Right lobe of liver (tissue), 6 donors: Measurements from ENCODE around the gene TMTC1. TPM values are rescaled to one million over a fixed set of nuclear protein-coding genes. Genes with fewer than 3 reads are reported as not detected.

ENCODE experiments used
- ATAC-seq, 4 donors: fragments of 200-7000 bp; cut with Tn5 transposase; one replicate each; pipeline ENCODE4 v1.9.1; 2020; ENCODE audit warnings: mild to moderate bottlenecking in 4 of 4, moderate library complexity in 4 of 4
- DNase-seq, 3 donors: peaks; one replicate each; pipeline ENCODE4 v3.0.0-alpha.2; 2020
- H3K27ac ChIP-seq, 3 donors: fragments of 200-600 bp; one replicate each; pipeline ENCODE4 v1.8.0; 2022
- H3K27me3 ChIP-seq, 2 donors: fragments of 200-600 bp; one replicate each; pipeline ENCODE4 v1.8.0; 2022
- H3K36me3 ChIP-seq, 4 donors: fragments of 200-600 bp; sonication (generic) in 1 of 4; one replicate each; pipeline versions ENCODE4 v1.5.1 to v1.8.0; 2017 to 2022; ENCODE audit warnings: control low read depth in 1 of 4
- H3K4me1 ChIP-seq, 4 donors: fragments of 200-600 bp; sonication (generic) in 1 of 4; one replicate each; pipeline versions ENCODE4 v1.5.1 to v1.8.0; 2017 to 2022; ENCODE audit warnings: control low read depth in 1 of 4
- H3K4me3 ChIP-seq, 3 donors: fragments of 200-600 bp; one replicate each; pipeline ENCODE4 v1.8.0; 2022
- H3K9me3 ChIP-seq, 4 donors: fragments of 200-600 bp; sonication (generic) in 1 of 4; one replicate each; pipeline versions ENCODE4 v1.5.1 to v1.8.0; 2017 to 2022; ENCODE audit warnings: control low read depth in 1 of 4
- POLR2A ChIP-seq: fragments of 450-650 bp; IDR thresholded peaks from one replicate; pipeline ENCODE4 v1.6.1; 2017; ENCODE audit warnings: antibody characterized with exemption, mild to moderate bottlenecking
- WGBS: methylation state at CpG from one replicate; pipeline ENCODE4 v1.1.6; 2018; ENCODE audit warnings: low coverage, low lambda C conversion rate; ENCODE audit not compliant: insufficient coverage; ENCODE audit errors: missing lambda C conversion rate; 5-methylcytosine and 5-hydroxymethylcytosine counted together
- intact Hi-C, 2 donors: fragments of 100-400 bp; cut with DNase I; formaldehyde crosslinking; loops; one replicate each; pipeline versions ENCODE4 v1.11.2 to v1.14.1; 2022
- total RNA-seq, 6 experiments: library from RNA; depleted of rRNA in 2 of 6; stranded (reverse); fragments of >200 nt in 2 of 6; fragmentation: NEBNext Ultra II Directional in 3 of 6; extraction: Animal tissue kit (Norgen Biotek cat#: 25700) in 3 of 6; gene quantifications; one replicate each; pipeline versions ENCODE4 v1.1.0 to v1.2.4, GENCODE V29; 2016 to 2023
- TF ChIP-seq, protein P1 (sequence below), 4 donors: fragments of 200-600 bp in 3 of 4; fragments of 450-650 bp in 1 of 4; IDR thresholded peaks; one replicate each; pipeline versions ENCODE4 v1.5.1 to v1.8.0; 2016 to 2022; ENCODE audit warnings: antibody characterized with exemption in 4 of 4, mild to moderate bottlenecking in 2 of 4
- donor health status: DM: no; HTN: yes; CAD: no.
- donor health status: DM: no; HTN: no; CAD: no.
- donor health status: DM: no; HTN: no; CAD: no.
- donor health status: DM: no; HTN: yes; CAD: no.
- donor health status: DM: no; HTN: yes; CAD: no.

The TMTC1 gene
- total RNA-seq, 6 experiments from 2014 or later, result 3.0 to 4.2 (median 3.5) TPM

DNA sequence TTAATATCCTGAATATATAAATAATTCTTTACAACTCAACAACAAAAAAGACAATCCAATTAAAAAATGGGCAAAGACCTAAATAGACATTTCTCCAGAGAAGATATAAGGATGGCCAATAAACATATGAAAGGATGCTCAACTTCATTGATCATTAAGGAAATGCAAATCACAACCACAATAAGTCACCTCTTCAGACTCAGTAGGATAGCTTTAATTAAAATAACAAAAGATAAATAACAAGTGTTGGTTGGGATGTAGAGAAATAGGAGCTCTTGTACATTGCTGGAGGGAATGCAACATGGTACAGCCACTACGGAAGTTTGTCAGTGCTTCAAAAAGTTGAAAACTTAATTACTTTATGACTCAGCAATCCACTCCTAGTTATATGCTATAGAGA, 156.5 kb downstream of the TMTC1 start:
- no peak overlapping the region for H3K4me3 ChIP-seq
- DNase-seq (no peak), ATAC-seq (no peak)
- H3K27me3 ChIP-seq, result no peaks in the 10 kb centered on the region
- no peak for TF ChIP-seq POLR2A
- 100% methylated on average over 1 of the region's 1 CpG for WGBS
- H3K36me3 ChIP-seq, result no peaks in the 10 kb centered on the region
- H3K4me1 ChIP-seq, result no peaks in the 10 kb centered on the region
- no peak overlapping the region for H3K27ac ChIP-seq
- H3K9me3 ChIP-seq, result no peaks in the 10 kb centered on the region
- intact Hi-C loops, result no loop called here

DNA sequence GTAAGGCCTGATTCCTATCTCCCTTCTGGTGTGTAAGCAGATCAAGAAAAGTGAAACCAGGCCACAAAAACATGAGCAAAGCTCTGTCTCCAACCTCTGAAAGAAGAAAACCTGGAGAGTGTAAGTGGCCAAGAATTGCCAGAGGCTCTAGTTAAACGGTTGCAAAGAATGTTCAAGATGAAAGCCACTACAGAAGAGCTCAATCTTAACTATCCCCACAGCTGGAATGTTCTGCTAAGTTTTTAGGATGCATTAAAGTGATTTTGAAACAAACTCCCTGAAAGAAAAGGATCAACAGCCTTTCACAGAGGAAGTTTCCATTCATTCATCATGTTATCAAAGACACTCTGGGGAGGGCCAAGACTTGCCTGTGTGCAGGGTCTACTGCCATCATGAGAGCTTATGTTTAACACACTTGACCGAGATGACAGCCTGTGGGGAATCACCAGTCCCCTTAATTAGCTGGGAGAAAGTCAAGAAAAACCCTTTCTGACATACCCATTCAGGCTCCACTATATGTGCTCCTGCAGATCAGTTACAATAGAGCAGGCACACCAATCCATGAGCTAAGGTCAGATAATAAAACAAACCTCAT, 158.3 kb downstream of the TMTC1 start:
- H3K4me3 ChIP-seq, result no peak overlapping the region
- H3K9me3 ChIP-seq, result no peaks in the 10 kb centered on the region
- no peaks in the 10 kb centered on the region for H3K36me3 ChIP-seq
- 31% methylated on average over 2 of the region's 2 CpGs for WGBS
- TF ChIP-seq, protein P1, sequence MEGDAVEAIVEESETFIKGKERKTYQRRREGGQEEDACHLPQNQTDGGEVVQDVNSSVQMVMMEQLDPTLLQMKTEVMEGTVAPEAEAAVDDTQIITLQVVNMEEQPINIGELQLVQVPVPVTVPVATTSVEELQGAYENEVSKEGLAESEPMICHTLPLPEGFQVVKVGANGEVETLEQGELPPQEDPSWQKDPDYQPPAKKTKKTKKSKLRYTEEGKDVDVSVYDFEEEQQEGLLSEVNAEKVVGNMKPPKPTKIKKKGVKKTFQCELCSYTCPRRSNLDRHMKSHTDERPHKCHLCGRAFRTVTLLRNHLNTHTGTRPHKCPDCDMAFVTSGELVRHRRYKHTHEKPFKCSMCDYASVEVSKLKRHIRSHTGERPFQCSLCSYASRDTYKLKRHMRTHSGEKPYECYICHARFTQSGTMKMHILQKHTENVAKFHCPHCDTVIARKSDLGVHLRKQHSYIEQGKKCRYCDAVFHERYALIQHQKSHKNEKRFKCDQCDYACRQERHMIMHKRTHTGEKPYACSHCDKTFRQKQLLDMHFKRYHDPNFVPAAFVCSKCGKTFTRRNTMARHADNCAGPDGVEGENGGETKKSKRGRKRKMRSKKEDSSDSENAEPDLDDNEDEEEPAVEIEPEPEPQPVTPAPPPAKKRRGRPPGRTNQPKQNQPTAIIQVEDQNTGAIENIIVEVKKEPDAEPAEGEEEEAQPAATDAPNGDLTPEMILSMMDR (IDR thresholded peaks at IDR 0.05), result no peak
- no peak for TF ChIP-seq POLR2A
- intact Hi-C loops, result no loop called here
- ATAC-seq (no peak), DNase-seq (no peak)
- H3K4me1 ChIP-seq, result no peaks in the 10 kb centered on the region
- H3K27ac ChIP-seq, result no peak overlapping the region
- no peaks in the 10 kb centered on the region for H3K27me3 ChIP-seq

DNA sequence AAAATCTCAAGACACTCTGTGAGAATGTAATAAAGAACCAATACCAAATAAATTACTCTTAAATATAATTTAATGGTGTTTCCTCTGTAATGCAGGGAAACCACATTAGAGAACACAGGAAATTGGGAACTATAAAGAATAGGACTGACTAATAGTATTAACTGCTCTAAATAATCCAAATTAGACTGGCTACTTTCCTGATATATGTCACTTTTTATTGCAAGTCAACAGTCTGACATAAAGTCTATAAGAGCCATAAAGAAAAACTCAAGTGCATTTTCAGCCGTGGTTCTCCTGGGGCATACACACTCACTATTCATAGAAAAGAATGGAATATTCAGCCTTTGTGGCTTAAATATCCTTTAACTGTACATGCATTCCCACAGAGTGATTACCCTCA, 161.5 kb downstream of the TMTC1 start:
- Histone ChIP-seq H3K27me3 (no peaks in the 10 kb centered on the region), H3K27ac (no peak overlapping the region), H3K4me3 (no peak overlapping the region), H3K4me1 (no peaks in the 10 kb centered on the region), H3K9me3 (no peaks in the 10 kb centered on the region), H3K36me3 (no peaks in the 10 kb centered on the region)
- TF ChIP-seq, protein P1 (IDR thresholded peaks at IDR 0.05), result no peak
- TF ChIP-seq POLR2A, result no peak
- WGBS, result 93% methylated on average over 1 of the region's 1 CpG
- DNase-seq (no peak), ATAC-seq (no peak)
- intact Hi-C loops, result no loop called here

DNA sequence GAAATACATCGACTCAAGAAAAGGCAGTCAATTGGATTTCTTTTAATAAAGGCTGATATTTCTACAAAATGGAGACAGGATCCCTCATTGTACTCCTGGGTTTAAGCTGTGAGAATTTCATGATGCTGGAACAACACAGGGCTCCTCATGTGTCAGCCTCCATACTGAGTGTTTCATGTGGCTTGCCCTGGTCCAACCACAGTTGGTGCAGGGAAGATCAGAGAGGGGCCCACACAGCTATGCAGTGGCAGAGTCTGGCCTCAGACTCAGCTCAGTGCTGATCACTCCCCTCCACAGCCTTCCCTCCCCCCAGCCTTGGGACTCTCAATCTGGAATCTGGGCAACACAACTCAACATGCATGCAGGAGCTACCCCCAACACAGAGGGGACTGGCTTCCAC, 163.7 kb downstream of the TMTC1 start:
- H3K4me1 ChIP-seq, result no peaks in the 10 kb centered on the region
- no peak overlapping the region for H3K4me3 ChIP-seq
- no peak for ATAC-seq
- H3K9me3 ChIP-seq, result no peaks in the 10 kb centered on the region
- intact Hi-C loops, result no loop called here
- DNase-seq, result no peak
- TF ChIP-seq, protein P1 (IDR thresholded peaks at IDR 0.05), result no peak
- no peak for TF ChIP-seq POLR2A
- 100% methylated on average over 1 of the region's 1 CpG for WGBS
- no peaks in the 10 kb centered on the region for H3K36me3 ChIP-seq
- no peaks in the 10 kb centered on the region for H3K27me3 ChIP-seq
- H3K27ac ChIP-seq, result no peak overlapping the region

DNA sequence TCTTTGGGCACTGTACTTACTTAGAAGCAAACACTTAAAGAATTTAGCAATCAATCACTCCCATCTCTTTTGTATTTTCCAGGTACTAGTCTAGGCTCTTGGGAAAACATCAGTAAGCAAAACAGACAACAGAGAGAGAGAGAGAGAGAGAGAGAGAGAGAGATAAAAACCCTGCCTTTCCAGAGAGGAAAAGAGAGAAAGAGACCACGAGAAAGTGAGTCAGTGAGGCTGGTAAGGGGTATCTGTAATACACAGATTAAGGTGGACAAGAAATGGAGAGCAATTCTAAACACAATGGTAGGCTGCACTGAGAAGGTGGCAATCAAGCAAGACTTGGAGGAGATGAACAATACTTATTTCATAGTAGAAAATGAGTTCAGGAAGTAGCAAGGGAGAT, 166.3 kb downstream of the TMTC1 start:
- WGBS, result 40% methylated on average over 1 of the region's 1 CpG

More for the DNA sequence above, 166.3 kb downstream of the TMTC1 start:
- Histone ChIP-seq H3K27ac (no peak overlapping the region), H3K36me3 (no peaks in the 10 kb centered on the region), H3K27me3 (no peaks in the 10 kb centered on the region), H3K4me3 (no peak overlapping the region), H3K9me3 (no peaks in the 10 kb centered on the region), H3K4me1 (no peaks in the 10 kb centered on the region)
- ATAC-seq, result no peak
- no peak for TF ChIP-seq POLR2A
- no peak for DNase-seq
- intact Hi-C loops, result no loop called here
